Stomach (tissue), 9 donors: Measurements from ENCODE around the gene ELOVL7. TPM values are rescaled to one million over a fixed set of nuclear protein-coding genes. Genes with fewer than 3 reads are reported as not detected.
"Not testable (repeated sequence)": the region's sequence is repeated elsewhere in the genome, so short reads cannot be mapped to it uniquely, and the experiment has no call there.

ENCODE experiments used
- DNase-seq, 2 donors: peaks; one replicate each; pipeline versions ENCODE4 v3.0.0 to v3.0.0-alpha.2; 2013 to 2019
- H3K27ac ChIP-seq, 5 donors: fragments of 200-600 bp in 4 of 5; sonication (generic) in 4 of 5; one replicate each; pipeline ENCODE4 v1.5.1; 2013 to 2019; ENCODE audit warnings: mild to moderate bottlenecking in 1 of 5, moderate library complexity in 1 of 5
- H3K27me3 ChIP-seq, 3 donors: fragments of 200-600 bp; sonication (generic); one replicate each; pipeline ENCODE4 v1.5.1; 2017 to 2019; ENCODE audit warnings: mixed run types in 1 of 3
- H3K36me3 ChIP-seq, 4 donors: fragments of 200-600 bp; sonication (generic); 1 replicate in 3 of 4; 2 replicates in 1 of 4; pipeline ENCODE4 v1.5.1; 2016 to 2019
- H3K4me1 ChIP-seq, 4 donors: fragments of 200-600 bp; sonication (generic); one replicate each; pipeline ENCODE4 v1.5.1; 2016 to 2019
- H3K4me3 ChIP-seq, 4 donors: fragments of 200-600 bp; sonication (generic) in 3 of 4; one replicate each; pipeline ENCODE4 v1.5.1; 2016 to 2019; ENCODE audit warnings: mild to moderate bottlenecking in 1 of 4
- H3K9me3 ChIP-seq, 4 donors: fragments of 200-600 bp; sonication (generic); one replicate each; pipeline ENCODE4 v1.5.1; 2016 to 2019
- EP300 ChIP-seq: sonication (generic); formaldehyde crosslinking; IDR thresholded peaks from one replicate; pipeline ENCODE4 v1.6.1; 2017; ENCODE audit warnings: antibody characterized with exemption
- POLR2A ChIP-seq, 4 donors: fragments of 450-650 bp; IDR thresholded peaks; one replicate each; pipeline ENCODE4 v1.6.1; 2016; ENCODE audit warnings: antibody characterized with exemption in 4 of 4, control low read depth in 2 of 4, mild to moderate bottlenecking in 1 of 4, moderate library complexity in 1 of 4
- POLR2AphosphoS5 ChIP-seq, 3 donors: sonication (generic); formaldehyde crosslinking; IDR thresholded peaks; one replicate each; pipeline ENCODE4 v1.6.1; 2016; ENCODE audit warnings: antibody characterized with exemption in 3 of 3
- WGBS, 5 donors: extraction: QIAGEN DNeasy Blood & Tissue Kit in 3 of 5; methylation state at CpG; one replicate each; pipeline versions ENCODE4 v1.1.5 to v1.1.7; 2013 to 2018; 5-methylcytosine and 5-hydroxymethylcytosine counted together
- intact Hi-C: fragments of 100-400 bp; cut with DNase I; formaldehyde crosslinking; loops from one replicate; pipeline ENCODE4 v1.15.1; 2023; ENCODE audit warnings: low total_unique reads
- polyA plus RNA-seq, 3 donors: library from polyadenylated mRNA; stranded (reverse); fragments of 200-250 nt; gene quantifications; one replicate each; pipeline ENCODE4 v1.2.3, GENCODE V29; 2013
- total RNA-seq, 5 donors: library from RNA; depleted of rRNA; stranded (reverse); fragments of >200 nt; gene quantifications; one replicate each; pipeline versions ENCODE4 v1.1.0 to v1.2.3, GENCODE V29; 2014 to 2016
- TF ChIP-seq, protein P1 (sequence below), 7 experiments: fragments of 450-650 bp in 4 of 7; fragments of 200-600 bp in 3 of 7; sonication (generic) in 3 of 7; IDR thresholded peaks; one replicate each; pipeline ENCODE4 v1.5.1; 2016 to 2019; ENCODE audit warnings: antibody characterized with exemption in 7 of 7, control low read depth in 2 of 7, mild to moderate bottlenecking in 1 of 7
- donor health status: healthy with polysubstance abuse.
- donor health status: Bipolar disorder and iron deficiency.
- donor health status: healthy.

Gene ELOVL7
- total and polyA plus RNA-seq, 8 donors: 0.31 to 12.7 (median 1.6) TPM; not detected in 2

DNA sequence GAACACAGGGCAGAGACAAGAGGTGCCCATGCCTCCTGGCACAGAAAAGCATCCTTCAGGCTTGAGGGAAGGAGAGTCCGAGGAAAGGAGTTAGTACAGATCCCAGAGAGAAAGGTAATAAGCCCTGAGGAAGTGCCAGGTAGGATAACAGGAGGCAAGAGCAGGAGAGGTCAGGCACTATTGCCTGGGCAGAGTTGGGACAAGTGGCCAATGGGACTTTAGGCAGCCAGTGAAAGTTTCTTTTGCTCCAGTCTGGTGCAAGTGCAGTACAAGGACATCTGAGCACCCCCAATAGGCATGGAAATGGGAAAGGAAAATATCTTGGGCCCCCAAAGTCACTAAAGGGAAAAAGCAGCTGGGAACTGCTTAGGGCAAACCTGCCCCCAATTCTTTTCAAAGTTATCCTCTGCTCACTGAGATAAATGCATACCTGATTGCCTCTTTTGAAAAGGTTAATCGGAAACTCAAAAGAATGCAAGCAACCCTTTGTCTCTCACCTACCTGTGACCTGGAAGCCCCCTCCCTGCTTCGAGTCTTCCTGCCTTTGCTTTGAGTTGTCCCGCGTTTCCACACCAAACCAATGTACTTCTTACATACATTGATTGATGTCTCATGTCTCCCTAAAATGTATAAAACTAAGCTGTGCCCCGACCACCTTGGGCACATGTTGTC is 46.5 kb downstream of the ELOVL7 start:
- no peaks in the 10 kb centered on the region for H3K36me3 ChIP-seq
- DNase-seq: no peak
- WGBS, 5 donors: 25 to 60% (median 55%) methylated on average over 6 of the region's 6 CpGs
- no peaks in the 10 kb centered on the region for H3K4me1 ChIP-seq
- H3K4me3 ChIP-seq: no peak overlapping the region
- intact Hi-C loops: no loop called here
- no peaks in the 10 kb centered on the region for H3K27me3 ChIP-seq
- TF ChIP-seq EP300: no peak
- TF ChIP-seq POLR2A (IDR thresholded peaks at IDR 0.05): no peak
- TF ChIP-seq POLR2AphosphoS5 (IDR thresholded peaks at IDR 0.05): no peak
- TF ChIP-seq, protein P1, sequence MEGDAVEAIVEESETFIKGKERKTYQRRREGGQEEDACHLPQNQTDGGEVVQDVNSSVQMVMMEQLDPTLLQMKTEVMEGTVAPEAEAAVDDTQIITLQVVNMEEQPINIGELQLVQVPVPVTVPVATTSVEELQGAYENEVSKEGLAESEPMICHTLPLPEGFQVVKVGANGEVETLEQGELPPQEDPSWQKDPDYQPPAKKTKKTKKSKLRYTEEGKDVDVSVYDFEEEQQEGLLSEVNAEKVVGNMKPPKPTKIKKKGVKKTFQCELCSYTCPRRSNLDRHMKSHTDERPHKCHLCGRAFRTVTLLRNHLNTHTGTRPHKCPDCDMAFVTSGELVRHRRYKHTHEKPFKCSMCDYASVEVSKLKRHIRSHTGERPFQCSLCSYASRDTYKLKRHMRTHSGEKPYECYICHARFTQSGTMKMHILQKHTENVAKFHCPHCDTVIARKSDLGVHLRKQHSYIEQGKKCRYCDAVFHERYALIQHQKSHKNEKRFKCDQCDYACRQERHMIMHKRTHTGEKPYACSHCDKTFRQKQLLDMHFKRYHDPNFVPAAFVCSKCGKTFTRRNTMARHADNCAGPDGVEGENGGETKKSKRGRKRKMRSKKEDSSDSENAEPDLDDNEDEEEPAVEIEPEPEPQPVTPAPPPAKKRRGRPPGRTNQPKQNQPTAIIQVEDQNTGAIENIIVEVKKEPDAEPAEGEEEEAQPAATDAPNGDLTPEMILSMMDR (IDR thresholded peaks at IDR 0.05): no peak
- H3K27ac ChIP-seq: no peak overlapping the region
- no peaks in the 10 kb centered on the region for H3K9me3 ChIP-seq

GRCh38 chr5:60795424-60795950 is 48.6 kb downstream of the ELOVL7 start:
- WGBS, 5 donors: 91 to 96% (median 95%) methylated on average over 18 of the region's 18 CpGs
- H3K36me3 ChIP-seq, DNase-seq: not testable (repeated sequence)

DNA sequence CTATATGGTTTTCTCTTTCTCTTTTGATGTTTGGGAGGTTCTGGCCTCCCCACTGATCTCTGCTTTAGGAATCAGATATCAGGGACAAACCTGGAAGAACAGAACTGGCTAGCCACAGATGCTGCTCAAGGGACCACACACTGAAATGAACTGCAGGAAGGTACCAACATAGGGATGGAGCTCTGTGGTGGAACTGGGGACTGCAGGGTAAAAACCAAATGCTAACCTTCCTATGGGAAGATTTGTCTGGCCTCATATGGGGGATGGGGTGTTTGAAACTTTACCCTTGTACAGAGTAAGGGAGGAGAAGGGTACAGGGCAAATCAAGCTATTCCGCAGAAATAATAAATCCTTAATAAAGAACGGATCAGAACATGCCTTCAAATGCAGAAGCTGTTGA is 49.4 kb downstream of the ELOVL7 start:
- no peaks in the 10 kb centered on the region for H3K36me3 ChIP-seq
- no peaks in the 10 kb centered on the region for H3K27me3 ChIP-seq
- no peaks in the 10 kb centered on the region for H3K9me3 ChIP-seq
- WGBS, 5 donors: 86 to 98% (median 96%) methylated on average over 2 of the region's 2 CpGs
- H3K4me3 ChIP-seq: no peak overlapping the region
- H3K27ac ChIP-seq: no peak overlapping the region
- intact Hi-C loops: no loop called here
- TF ChIP-seq POLR2A (IDR thresholded peaks at IDR 0.05): no peak
- H3K4me1 ChIP-seq: no peaks in the 10 kb centered on the region
- DNase-seq: no peak

More at GRCh38 chr5:60795424-60795950, 48.6 kb downstream of the ELOVL7 start:
- H3K9me3 ChIP-seq, intact Hi-C loops, H3K27ac ChIP-seq, H3K27me3 ChIP-seq, H3K4me1 ChIP-seq, H3K4me3 ChIP-seq: not testable (repeated sequence)

DNA sequence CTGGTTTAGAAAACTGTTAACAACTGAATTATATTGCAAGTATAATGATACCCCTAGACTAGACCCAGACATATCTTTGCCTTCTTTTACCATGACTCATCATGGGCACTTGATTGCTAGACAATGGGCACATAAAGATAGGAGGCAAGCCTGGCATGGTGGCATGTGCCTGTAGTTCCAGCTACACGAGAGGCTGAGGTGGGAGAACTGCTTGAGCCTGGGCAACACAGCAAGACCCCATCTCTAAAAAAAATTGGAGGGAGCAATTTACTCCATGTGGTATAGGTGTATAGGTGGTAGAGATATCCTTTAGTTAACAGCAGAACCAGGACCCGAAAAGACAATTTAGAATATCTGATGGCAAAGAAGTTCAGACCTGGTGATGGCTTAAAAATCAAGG is 51.6 kb downstream of the ELOVL7 start:
- 87 to 94% (median 89%) methylated on average over 2 of the region's 2 CpGs for WGBS, 5 donors

GRCh38 chr5:60789551-60789950 is 54.5 kb downstream of the ELOVL7 start:
- H3K4me3 ChIP-seq: no peak overlapping the region
- DNase-seq: no peak
- H3K4me1 ChIP-seq: no peaks in the 10 kb centered on the region
- H3K27me3 ChIP-seq: no peaks in the 10 kb centered on the region
- no peaks in the 10 kb centered on the region for H3K36me3 ChIP-seq
- no peaks in the 10 kb centered on the region for H3K9me3 ChIP-seq
- TF ChIP-seq, protein P1 (IDR thresholded peaks at IDR 0.05): no peak
- TF ChIP-seq POLR2A (IDR thresholded peaks at IDR 0.05) (no peak), EP300 (no peak), POLR2AphosphoS5 (IDR thresholded peaks at IDR 0.05) (no peak)
- WGBS, 5 donors: 31 to 65% (median 49%) methylated on average over 3 of the region's 3 CpGs
- no peak overlapping the region for H3K27ac ChIP-seq
- intact Hi-C loops: no loop called here

More for the DNA sequence above, 51.6 kb downstream of the ELOVL7 start:
- H3K4me1 ChIP-seq: no peaks in the 10 kb centered on the region
- H3K4me3 ChIP-seq: no peak overlapping the region
- no peaks in the 10 kb centered on the region for H3K27me3 ChIP-seq
- no peak for TF ChIP-seq POLR2A (IDR thresholded peaks at IDR 0.05)
- TF ChIP-seq EP300: no peak
- no peak for TF ChIP-seq POLR2AphosphoS5 (IDR thresholded peaks at IDR 0.05)
- TF ChIP-seq, protein P1 (IDR thresholded peaks at IDR 0.05): no peak
- no peak overlapping the region for H3K27ac ChIP-seq
- H3K36me3 ChIP-seq: no peaks in the 10 kb centered on the region
- no peak for DNase-seq
- H3K9me3 ChIP-seq: no peaks in the 10 kb centered on the region
- intact Hi-C loops: no loop called here
